ENCODE results near the gene PSMA7. TPM values are rescaled to one million over a fixed set of nuclear protein-coding genes. Genes with fewer than 3 reads are reported as not detected.
"Not testable (repeated sequence)": the region's sequence is repeated elsewhere in the genome, so short reads cannot be mapped to it uniquely, and the experiment has no call there.

PSMA7 gene
- total RNA-seq, 1 experiment from 2014 or later: 822 TPM

GRCh38 chr20:62120365-62120762, 22.8 kb downstream of the PSMA7 start:
- no peak for DNase-seq (ENCODE audit: low spot score)

- DNase-seq (ENCODE audit: low spot score): no peak
These were observed 23.4 kb downstream of the PSMA7 start for GRCh38 chr20:62119591-62120364.

- no peak for DNase-seq (ENCODE audit: low spot score)
These were observed 24.1 kb downstream of the PSMA7 start for GRCh38 chr20:62119115-62119514.

GRCh38 chr20:62118113-62119043, 24.8 kb downstream of the PSMA7 start:
- DNase-seq (ENCODE audit: low spot score): no peak

GRCh38 chr20:62117658-62118057, 25.5 kb downstream of the PSMA7 start:
- no peak for DNase-seq (ENCODE audit: low spot score)

GRCh38 chr20:62117362-62117646, 25.9 kb downstream of the PSMA7 start:
- DNase-seq (ENCODE audit: low spot score): no peak

GRCh38 chr20:62116558-62117361, 26.4 kb downstream of the PSMA7 start:
- DNase-seq (ENCODE audit: low spot score): no peak

- not testable (repeated sequence) for DNase-seq (ENCODE audit: low spot score)
These were observed 27.3 kb downstream of the PSMA7 start for GRCh38 chr20:62115800-62116407.

GRCh38 chr20:62114894-62115293, 28.3 kb downstream of the PSMA7 start:
- DNase-seq (ENCODE audit: low spot score): no peak

GRCh38 chr20:62112368-62112767, 30.8 kb downstream of the PSMA7 start:
- DNase-seq (ENCODE audit: low spot score): no peak

GRCh38 chr20:62111148-62111547, 32.0 kb downstream of the PSMA7 start:
- no peak for DNase-seq (ENCODE audit: low spot score)

- DNase-seq (ENCODE audit: low spot score): no peak
These were observed 37.6 kb downstream of the PSMA7 start for GRCh38 chr20:62105592-62105991.

- no peak for DNase-seq (ENCODE audit: low spot score)
These were observed 38.3 kb downstream of the PSMA7 start for GRCh38 chr20:62104791-62105345.

GRCh38 chr20:62104234-62104789, 38.9 kb downstream of the PSMA7 start:
- DNase-seq (ENCODE audit: low spot score): no peak

- DNase-seq (ENCODE audit: low spot score): no peak
These were observed 39.5 kb downstream of the PSMA7 start for GRCh38 chr20:62103508-62104233.

- no peak for DNase-seq (ENCODE audit: low spot score)
These were observed 42.1 kb downstream of the PSMA7 start for GRCh38 chr20:62101078-62101477.

- no peak for DNase-seq (ENCODE audit: low spot score)
These were observed 45.2 kb downstream of the PSMA7 start for GRCh38 chr20:62097881-62098407.

- no peak for DNase-seq (ENCODE audit: low spot score)
These were observed 46.5 kb downstream of the PSMA7 start for GRCh38 chr20:62096421-62097380.

GRCh38 chr20:62089393-62089792, 53.8 kb downstream of the PSMA7 start:
- no peak for DNase-seq (ENCODE audit: low spot score)

Measured in HT-29 (cell line).